ENCODE measurements around the gene CCP110.

DNA sequence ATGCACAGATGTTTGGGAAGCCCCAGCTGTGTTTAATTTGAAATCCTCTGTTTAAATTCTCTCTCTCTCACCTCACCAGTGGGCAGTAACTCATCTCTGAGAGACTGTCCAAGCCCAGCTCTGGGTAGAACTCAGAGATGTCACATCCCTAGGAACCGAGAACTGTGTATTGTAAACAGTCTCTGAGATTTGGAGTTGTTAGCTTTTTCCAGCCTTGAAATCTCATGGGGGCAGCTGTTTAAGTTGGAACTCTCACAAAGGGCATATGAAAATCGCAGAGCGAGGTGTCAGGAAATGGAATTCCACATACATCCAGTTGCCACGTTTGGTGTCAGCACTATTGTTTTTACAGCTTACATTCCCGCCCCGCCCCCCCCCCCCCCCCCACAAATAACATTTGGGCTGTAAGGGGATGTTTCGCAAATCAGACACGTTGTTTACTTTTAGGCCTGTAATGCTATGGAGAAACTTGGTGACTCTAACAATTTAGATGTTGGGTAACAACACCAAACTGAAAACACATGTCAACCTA lies 66.1 kb downstream of the CCP110 start:
- TF ChIP-seq, protein P1, sequence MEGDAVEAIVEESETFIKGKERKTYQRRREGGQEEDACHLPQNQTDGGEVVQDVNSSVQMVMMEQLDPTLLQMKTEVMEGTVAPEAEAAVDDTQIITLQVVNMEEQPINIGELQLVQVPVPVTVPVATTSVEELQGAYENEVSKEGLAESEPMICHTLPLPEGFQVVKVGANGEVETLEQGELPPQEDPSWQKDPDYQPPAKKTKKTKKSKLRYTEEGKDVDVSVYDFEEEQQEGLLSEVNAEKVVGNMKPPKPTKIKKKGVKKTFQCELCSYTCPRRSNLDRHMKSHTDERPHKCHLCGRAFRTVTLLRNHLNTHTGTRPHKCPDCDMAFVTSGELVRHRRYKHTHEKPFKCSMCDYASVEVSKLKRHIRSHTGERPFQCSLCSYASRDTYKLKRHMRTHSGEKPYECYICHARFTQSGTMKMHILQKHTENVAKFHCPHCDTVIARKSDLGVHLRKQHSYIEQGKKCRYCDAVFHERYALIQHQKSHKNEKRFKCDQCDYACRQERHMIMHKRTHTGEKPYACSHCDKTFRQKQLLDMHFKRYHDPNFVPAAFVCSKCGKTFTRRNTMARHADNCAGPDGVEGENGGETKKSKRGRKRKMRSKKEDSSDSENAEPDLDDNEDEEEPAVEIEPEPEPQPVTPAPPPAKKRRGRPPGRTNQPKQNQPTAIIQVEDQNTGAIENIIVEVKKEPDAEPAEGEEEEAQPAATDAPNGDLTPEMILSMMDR (conservative IDR thresholded peaks at IDR 0.05; ENCODE audit: low read length): no peak
- TF ChIP-seq EZH2phosphoT487 (IDR thresholded peaks at IDR 0.05; ENCODE audit: borderline replicate concordance): no peak

All from Loucy (cell line).